ENCODE data around the gene IQSEC3. TPM values are rescaled to one million over a fixed set of nuclear protein-coding genes. Genes with fewer than 3 reads are reported as not detected.
"Not testable (repeated sequence)": the region's sequence is repeated elsewhere in the genome, so short reads cannot be mapped to it uniquely, and the experiment has no call there.

IQSEC3 gene
- total RNA-seq, 1 experiment from 2014 or later, result not detected

DNA sequence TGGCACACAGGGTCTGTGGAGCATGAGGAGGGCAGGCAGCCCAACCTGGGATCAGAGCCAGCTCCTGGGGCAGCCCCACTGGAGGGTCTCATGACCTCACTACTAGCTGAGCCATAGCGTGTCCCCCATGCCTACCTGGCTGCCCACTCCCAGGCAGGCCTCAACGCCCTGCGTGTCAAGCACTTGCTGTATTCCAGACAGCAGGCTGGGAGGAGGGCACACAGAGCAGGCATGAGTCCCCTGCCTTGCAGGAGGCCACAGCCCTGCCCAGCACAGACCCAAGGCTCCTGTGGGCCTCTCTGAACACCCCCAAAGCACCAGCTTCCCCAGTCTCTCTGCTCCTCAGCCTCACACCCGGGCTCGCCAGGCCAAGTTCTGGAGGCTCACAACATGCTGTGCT, 64.0 kb downstream of the IQSEC3 start:
- ChIA-PET POLR2A (no interaction called here), CTCF (no interaction called here)
- no peaks in the 10 kb centered on the region for H3K9me3 Mint-ChIP-seq (ENCODE audit: unreplicated experiment)
- TF ChIP-seq, protein P1, sequence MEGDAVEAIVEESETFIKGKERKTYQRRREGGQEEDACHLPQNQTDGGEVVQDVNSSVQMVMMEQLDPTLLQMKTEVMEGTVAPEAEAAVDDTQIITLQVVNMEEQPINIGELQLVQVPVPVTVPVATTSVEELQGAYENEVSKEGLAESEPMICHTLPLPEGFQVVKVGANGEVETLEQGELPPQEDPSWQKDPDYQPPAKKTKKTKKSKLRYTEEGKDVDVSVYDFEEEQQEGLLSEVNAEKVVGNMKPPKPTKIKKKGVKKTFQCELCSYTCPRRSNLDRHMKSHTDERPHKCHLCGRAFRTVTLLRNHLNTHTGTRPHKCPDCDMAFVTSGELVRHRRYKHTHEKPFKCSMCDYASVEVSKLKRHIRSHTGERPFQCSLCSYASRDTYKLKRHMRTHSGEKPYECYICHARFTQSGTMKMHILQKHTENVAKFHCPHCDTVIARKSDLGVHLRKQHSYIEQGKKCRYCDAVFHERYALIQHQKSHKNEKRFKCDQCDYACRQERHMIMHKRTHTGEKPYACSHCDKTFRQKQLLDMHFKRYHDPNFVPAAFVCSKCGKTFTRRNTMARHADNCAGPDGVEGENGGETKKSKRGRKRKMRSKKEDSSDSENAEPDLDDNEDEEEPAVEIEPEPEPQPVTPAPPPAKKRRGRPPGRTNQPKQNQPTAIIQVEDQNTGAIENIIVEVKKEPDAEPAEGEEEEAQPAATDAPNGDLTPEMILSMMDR (IDR thresholded peaks at IDR 0.05; ENCODE audit: unreplicated experiment), result no peak
- peaks cover 67% of the 10 kb centered on the region for H3K27me3 Mint-ChIP-seq (ENCODE audit: insufficient read depth, unreplicated experiment)
- no peak overlapping the region for H3K4me3 Mint-ChIP-seq (ENCODE audit: unreplicated experiment)
- no peak for DNase-seq (ENCODE audit: unreplicated experiment)
- no peak overlapping the region for H3K27ac Mint-ChIP-seq (ENCODE audit: low read depth, unreplicated experiment)
- no TSS peak for BruUV-seq (replicated peaks)
- no peaks in the 10 kb centered on the region for H3K36me3 Mint-ChIP-seq (ENCODE audit: insufficient read depth, unreplicated experiment)
- H3K4me1 Mint-ChIP-seq (ENCODE audit: insufficient read depth, unreplicated experiment), result peaks cover 6% of the 10 kb centered on the region
- intact Hi-C loops (cut with micrococcal nuclease), result no loop called here

GRCh38 chr12:131008-131407, 64.4 kb downstream of the IQSEC3 start:
- no peaks in the 10 kb centered on the region for H3K36me3 Mint-ChIP-seq (ENCODE audit: insufficient read depth, unreplicated experiment)
- no peak overlapping the region for H3K4me3 Mint-ChIP-seq (ENCODE audit: unreplicated experiment)
- H3K27me3 Mint-ChIP-seq (ENCODE audit: insufficient read depth, unreplicated experiment), result peaks cover 62% of the 10 kb centered on the region
- TF ChIP-seq, protein P1 (IDR thresholded peaks at IDR 0.05; ENCODE audit: unreplicated experiment), result no peak
- BruUV-seq (replicated peaks), result no TSS peak
- intact Hi-C loops (cut with micrococcal nuclease), result no loop called here
- no peak overlapping the region for H3K27ac Mint-ChIP-seq (ENCODE audit: low read depth, unreplicated experiment)
- DNase-seq (ENCODE audit: unreplicated experiment), result no peak
- CTCF ChIA-PET, result no interaction called here
- H3K4me1 Mint-ChIP-seq (ENCODE audit: insufficient read depth, unreplicated experiment), result peaks cover 6% of the 10 kb centered on the region
- no peaks in the 10 kb centered on the region for H3K9me3 Mint-ChIP-seq (ENCODE audit: unreplicated experiment)
- POLR2A ChIA-PET, result no interaction called here

DNA sequence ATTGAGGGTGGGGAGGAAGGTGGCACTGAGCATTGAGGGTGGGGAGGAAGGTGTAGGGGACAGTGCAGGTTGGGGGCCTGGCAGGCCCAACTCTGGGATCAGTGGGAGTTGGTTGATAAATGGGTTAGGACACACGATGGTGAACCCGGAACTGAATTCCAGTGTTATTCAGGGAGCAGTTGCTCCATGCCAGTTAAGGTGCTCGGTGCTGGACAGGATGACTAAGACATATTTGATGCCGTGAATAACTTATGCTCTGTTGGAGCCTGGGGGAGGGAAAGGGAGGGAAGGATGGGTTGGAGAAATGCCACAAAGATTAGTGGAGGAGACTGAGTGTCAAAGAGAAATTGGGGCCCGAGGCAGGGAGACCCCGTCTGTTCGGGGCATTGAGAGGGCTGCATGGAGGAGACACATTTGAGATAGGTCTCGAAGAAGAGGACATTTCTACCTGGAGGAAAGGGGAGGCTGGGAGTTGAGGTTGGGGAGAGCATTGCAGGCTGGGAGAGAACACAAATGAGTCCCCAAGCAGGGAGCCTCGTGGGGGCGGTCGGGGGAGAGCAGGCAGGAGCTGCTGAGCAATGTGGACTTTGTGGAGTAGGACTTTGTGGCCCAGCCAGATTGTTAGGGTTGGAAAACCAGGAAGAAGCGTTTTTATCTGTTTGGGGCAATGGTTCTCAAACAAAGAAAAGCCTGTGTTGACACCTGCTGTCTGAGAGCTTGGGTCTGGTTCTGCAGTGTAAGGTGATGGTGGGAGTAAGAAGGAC, 65.3 kb downstream of the IQSEC3 start:
- Mint-ChIP-seq H3K36me3 (ENCODE audit: insufficient read depth, unreplicated experiment) (no peaks in the 10 kb centered on the region), H3K9me3 (ENCODE audit: unreplicated experiment) (no peaks in the 10 kb centered on the region), H3K27me3 (ENCODE audit: insufficient read depth, unreplicated experiment) (peaks cover 57% of the 10 kb centered on the region), H3K27ac (ENCODE audit: low read depth, unreplicated experiment) (no peak overlapping the region), H3K4me1 (ENCODE audit: insufficient read depth, unreplicated experiment) (peaks cover 6% of the 10 kb centered on the region), H3K4me3 (ENCODE audit: unreplicated experiment) (no peak overlapping the region)
- ChIA-PET CTCF (no interaction called here), POLR2A (interaction anchor here (0.7 kb wide), 1 partner anchor 18 kb away, joined by 3 read pairs; no protein-coding TSS in a partner anchor)
- intact Hi-C loops (cut with micrococcal nuclease), result no loop called here
- peak; percentile 42 for DNase-seq (ENCODE audit: unreplicated experiment)
- TF ChIP-seq, protein P1 (IDR thresholded peaks at IDR 0.05; ENCODE audit: unreplicated experiment), result no peak
- BruUV-seq (replicated peaks), result no TSS peak

DNA sequence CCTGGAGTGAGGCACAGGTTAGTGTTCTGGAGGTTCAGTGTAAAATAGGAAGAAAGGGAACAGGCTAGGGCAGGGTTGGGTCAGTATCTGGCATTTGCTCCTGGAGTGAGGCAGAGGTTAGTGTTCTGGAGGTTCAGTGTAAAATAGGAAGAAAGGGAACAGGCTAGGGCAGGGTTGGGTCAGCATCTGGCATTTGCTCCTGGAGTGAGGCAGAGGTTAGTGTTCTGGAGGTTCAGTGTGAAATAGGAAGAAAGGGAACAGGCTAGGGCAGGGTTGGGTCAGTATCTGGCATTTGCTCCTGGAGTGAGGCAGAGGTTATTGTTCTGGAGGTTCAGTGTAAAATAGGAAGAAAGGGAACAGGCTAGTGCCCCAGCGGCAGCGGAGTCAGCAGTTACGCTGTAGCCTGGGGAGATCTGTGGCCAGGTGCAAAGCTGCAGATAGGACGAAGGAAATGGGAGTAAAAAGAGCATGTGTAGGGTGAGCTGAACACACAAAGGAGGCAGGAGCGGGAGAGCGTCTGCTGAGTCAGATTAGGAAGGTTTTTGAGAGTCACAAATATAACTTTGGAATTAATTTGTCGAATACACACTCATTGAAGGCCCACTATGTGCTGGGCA, 67.2 kb downstream of the IQSEC3 start:
- intact Hi-C loops (cut with micrococcal nuclease); CTCF ChIA-PET; DNase-seq (ENCODE audit: unreplicated experiment); H3K9me3 Mint-ChIP-seq (ENCODE audit: unreplicated experiment); H3K36me3 Mint-ChIP-seq (ENCODE audit: insufficient read depth, unreplicated experiment); H3K4me1 Mint-ChIP-seq (ENCODE audit: insufficient read depth, unreplicated experiment); H3K27ac Mint-ChIP-seq (ENCODE audit: low read depth, unreplicated experiment); BruUV-seq (replicated peaks); POLR2A ChIA-PET; H3K4me3 Mint-ChIP-seq (ENCODE audit: unreplicated experiment): not testable (repeated sequence)
- H3K27me3 Mint-ChIP-seq (ENCODE audit: insufficient read depth, unreplicated experiment), result peaks cover 48% of the 10 kb centered on the region
